Islet of Langerhans (tissue), 1 donor: ENCODE measurements around the gene SLC45A3.
"Not testable (repeated sequence)": the region's sequence is repeated elsewhere in the genome, so short reads cannot be mapped to it uniquely, and the experiment has no call there.

ENCODE experiments used
- FAIRE-seq: peaks from one replicate; lab custom pipeline; 2011; peaks lifted over from hg19 to GRCh38; lab: Jason Lieb, UNC

SLC45A3 gene

DNA sequence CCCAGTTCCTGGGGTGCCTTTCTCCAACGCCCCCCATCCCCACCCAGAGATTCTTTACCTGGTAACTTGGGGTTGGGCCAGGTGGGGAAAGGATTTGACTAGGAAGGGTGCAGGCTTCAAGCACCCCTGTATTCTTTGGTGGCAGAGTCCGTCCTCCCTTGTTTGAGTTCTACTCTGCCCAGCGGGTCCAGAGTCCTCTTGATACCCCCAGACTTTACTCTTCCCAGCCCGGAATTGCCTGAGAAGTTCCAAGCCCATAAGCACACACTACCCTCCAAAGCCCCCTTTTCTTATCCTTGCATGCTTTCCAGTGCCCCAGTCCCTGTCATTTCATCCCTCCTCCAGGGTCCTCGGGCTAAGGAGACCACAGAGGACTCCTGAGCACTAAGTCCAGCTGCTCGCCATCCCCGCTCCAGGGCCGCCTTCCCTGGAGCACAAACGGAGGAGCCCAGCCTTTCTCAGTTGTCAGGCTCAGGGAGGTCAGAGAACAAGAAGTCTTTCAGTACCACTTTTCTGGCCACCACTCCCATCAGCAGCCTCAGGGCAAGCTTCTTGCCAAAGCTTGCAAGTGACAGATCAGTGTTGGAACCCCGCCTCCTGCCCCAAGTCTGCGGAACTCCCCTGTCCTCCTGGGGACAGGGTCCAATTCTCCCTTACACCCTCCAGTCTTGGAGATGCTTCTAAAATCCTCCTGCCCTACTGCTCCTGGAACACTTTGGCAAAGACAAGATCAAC is 12.2 kb downstream of the SLC45A3 start:
- no peak for FAIRE-seq

DNA sequence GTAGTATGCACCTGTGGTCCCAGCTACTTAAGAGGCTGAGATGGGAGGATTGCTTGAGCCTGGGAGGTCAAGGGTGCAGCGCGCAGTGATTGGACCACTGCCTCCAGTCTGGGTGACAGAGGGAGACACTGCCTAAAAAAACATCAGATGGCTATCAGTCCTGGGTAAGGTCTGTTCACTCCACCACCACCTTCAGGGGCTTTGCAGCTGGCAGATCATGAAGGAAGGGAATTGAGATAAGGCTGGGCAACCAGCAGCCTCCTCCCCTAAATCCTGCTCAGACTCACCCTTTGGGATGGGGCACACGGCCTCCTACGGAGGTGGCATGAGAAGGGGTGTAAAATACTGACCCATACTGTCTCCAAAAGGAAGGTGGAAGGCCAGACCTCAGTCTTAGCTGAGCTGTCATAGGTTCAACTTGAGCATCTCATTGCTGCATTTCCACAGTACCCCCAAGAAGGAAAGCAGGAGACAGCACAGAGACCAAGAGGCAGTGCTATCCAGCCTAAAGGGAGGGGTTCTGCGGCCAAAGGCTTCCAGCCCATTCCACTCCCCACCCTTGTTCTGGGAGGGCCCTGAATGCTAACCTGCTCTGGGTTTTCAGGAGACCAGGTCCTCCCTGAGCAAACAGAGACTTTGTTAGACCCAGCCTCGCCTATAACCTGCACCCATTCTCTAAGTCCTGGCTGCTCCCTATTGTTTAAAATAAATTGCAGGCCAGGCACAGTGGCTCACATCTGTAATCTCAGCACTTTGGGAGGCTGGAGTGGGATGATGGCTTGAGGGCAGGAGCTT is 13.7 kb downstream of the SLC45A3 start:
- no peak for FAIRE-seq

DNA sequence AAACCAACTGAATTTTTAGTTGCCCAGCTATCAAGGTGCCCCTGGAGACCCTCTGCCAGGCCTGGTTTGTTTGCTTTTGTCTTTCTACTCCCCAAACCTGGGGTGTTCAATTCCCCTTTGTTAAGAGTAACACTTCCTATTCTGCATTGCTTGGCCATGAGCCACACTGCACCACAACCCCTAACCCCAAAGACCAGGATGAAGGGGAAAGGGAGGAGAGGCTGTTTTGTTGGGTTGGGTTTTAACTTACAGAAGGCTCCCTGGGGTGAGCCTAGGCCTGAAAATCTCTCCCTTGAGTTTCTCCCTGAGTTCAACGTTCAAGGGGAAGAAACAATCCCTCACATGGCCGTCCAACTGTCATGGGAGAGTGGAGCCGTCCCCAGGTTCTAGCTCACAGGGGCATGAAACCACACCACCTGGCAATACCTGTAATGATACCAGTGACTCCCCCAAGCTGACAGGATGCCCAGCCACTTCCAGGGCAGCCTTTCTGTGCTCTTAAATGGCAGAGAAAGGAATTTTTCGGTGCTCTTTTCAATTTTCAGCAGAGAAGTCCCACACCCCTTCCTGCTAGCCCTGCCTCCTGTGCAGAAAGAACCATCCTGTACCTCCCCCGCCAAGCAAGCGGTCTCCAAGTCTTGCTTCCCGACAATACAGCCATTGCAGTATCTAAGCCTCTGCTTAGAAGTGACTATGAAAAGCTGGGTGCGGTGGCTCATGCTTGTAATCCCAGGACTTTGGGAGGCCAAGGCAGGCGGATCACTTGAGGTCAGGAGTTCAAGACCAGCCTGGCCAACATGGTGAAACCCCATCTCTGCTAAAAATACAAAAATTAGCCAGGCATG is 14.9 kb downstream of the SLC45A3 start:
- no peak for FAIRE-seq

DNA sequence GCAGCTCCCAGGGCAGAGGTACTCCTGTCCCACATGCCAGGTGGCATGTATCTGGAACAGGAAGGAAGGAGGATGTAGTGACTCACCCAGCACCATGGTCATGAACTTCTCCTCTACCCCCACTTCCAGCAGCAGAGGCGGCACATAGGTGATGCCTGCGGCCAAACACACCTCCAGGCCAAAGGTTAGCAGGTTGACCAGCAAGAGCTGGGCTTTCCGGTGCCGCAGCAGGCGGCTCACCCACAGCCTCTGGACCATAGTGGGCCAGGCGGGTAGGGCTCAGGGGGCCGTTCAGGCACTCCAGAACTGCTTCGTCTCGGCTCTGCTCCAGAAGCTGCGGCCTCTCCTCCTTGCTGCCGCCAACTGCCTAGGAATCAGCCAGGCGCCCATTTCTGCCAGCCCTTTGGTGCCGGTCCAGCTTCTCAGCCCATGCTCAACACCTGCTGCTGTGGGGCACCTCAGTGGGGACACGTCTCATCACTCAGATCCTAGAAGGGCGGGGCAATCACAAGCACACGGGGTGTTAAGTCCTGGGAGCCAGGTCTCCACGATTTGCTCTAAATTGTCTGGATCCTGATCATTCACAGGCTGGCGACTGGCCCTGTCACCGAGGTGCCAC is 15.8 kb downstream of the SLC45A3 start:
- FAIRE-seq = peak; percentile 51

GRCh38 chr1:205663286-205663936 is 16.9 kb downstream of the SLC45A3 start:
- FAIRE-seq = no peak

GRCh38 chr1:205662791-205663190 is 17.5 kb downstream of the SLC45A3 start:
- no peak for FAIRE-seq

DNA sequence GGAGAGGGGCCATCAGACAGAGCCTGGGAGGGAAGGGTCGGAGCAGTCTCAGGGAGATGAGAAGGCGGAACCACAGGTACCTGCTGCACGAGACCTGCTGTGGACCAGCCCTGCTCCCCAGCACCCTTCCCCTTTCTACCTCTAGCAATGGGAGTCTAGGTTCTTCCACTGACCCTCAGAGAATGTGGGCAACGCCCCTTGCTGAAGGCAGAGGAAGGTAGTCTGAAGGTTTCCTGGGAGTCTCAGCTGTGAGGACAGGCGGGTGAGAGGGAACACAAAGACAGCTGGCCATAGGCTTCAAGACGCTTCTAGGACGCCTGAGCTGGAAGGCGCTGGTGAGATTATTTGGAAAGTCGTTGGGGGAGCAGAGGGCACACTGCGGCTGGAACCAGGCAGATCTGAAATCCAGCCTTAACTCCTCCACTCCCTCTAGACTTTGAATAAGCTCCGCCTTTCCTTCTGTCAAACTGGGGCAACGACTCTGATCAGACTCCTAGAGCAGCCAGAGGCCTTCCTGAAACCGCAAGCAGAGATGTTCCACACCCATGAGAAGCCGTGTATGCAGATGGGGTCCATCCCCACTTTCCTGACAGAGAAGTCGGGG is 18.1 kb downstream of the SLC45A3 start:
- no peak for FAIRE-seq

GRCh38 chr1:205661429-205662134 is 18.7 kb downstream of the SLC45A3 start:
- no peak for FAIRE-seq

DNA sequence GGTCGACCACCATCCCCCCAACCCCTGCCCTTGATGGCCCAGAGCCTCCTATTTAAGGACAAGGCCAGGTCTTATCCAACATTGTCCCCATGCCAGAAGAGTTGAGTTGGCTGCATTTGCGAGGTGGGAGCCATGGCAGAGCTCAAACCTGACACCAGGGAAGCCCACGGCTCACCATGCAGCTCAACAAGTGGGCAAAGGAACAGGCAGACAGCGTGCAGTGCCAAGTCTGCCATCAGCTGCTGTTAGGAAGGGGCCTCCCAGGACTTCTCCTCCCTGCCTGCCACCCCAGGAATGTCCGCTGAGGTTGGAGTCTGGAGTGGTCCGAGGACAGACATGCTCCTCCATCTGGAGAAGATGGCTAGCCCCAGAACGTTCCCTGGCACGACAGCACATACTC is 19.9 kb downstream of the SLC45A3 start:
- FAIRE-seq = no peak

DNA sequence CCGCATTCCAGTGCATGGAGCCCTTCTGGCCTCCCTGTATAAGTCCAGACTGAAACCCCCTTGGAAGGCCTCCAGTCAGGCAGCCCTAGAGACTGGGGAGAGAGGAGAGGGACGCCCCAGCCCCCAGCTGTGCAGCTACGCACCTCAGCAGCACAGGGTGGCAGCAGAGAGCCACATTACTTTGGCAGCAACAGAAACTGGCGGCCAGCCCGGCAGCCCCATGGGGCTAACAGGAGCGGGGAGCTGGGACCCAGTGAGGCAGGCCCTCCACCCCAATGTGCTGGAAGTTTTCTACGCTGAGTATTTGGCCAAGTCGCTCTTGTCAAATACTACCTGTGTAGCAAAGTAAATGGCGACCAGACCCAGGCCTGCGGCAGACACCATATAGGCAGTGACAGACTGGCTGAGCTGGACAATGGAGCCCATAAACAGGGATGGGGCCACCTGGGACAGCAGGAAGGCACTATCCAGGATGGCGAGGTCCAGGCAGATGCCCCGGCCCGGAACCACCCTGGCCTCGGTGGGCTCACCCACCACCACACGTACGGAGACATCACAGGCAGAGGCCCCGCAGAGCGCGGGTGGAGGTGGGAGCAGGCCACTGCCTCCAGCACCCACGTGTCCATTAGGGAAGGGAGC is 21.2 kb downstream of the SLC45A3 start:
- FAIRE-seq = no peak

GRCh38 chr1:205656236-205656635 is 24.1 kb downstream of the SLC45A3 start:
- no peak for FAIRE-seq

DNA sequence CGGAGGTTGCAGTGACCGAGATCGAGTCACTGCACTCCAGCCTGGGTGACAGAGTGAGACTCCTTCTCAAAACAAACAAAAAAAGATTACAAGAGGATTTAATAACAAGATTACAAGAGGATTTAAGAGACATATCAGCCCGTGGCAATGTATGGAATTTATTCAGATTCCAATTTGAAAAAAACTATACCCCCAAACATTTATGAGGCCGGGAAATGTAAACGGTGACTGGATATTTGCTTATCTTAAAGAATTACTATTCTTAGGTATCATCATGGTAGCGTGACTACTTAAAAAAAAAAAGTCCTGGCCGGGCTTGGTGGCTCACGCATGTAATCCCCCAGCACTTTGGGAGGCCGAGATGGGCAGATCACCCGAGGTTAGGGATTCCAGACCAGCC is 27.3 kb downstream of the SLC45A3 start:
- FAIRE-seq = no peak

GRCh38 chr1:205650241-205650640 is 30.1 kb downstream of the SLC45A3 start:
- no peak for FAIRE-seq

GRCh38 chr1:205645519-205645918 is 34.8 kb downstream of the SLC45A3 start:
- FAIRE-seq = no peak

DNA sequence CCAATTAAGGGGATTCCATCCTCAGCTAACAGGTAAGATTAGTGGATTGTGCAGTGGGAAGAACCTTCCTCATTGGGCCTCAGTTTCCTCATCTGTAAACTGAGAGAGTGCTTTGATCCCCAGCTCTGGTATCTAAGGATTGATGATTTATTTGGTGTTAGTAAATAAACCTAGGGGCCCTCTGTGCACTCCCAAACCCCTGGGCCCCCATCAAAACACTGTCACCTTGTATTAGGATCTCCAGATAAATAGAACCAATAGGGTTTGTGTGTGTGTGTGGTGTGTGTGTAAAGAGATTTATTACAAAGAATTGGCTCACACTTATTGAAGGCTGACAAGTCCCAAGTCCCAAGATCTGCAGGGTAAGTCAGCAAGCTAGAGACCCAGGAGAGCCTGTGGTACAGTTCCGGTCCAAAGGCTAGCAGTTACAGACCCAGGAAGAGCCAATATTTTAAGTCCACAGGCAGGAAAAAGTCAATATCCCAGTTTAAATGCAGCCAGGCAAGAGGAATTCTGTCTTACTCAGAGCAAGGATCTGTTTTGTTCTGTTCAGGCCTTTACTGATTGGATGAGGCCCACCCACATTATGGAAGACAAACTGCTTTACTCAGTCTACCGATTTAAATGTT is 37.5 kb downstream of the SLC45A3 start:
- FAIRE-seq = no peak

- FAIRE-seq = no peak
Observed at GRCh38 chr1:205639567-205639966, 40.7 kb downstream of the SLC45A3 start.

DNA sequence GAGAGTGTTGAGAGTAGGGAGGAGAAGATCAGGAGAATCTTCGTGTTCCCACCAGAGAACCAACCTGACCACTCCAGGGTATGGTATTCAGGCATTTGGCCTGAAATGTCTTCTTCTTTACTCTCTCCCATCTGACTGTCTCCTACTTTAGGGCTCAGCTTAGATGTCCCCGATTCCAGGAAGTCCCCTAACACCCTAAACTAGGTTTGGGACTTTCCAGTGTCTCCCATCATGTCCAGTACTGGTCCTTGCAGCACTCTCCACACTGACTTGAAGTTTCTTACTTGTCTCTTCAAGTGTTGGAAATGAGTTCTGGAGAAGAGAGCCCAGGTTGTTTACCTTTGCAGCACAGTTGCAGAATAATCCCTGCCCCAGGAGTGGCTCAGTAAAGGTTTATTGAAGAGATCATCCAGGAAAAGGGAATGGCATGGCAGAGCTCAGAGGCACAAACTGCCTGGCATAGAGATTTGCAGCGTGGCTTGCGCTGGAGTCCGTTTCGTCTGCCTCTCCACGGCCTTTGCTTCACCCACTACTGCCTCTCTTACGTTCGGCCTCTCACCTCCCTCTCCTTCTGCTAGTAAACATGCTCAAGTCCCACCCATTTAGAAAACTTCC is 42.3 kb downstream of the SLC45A3 start:
- no peak for FAIRE-seq

DNA sequence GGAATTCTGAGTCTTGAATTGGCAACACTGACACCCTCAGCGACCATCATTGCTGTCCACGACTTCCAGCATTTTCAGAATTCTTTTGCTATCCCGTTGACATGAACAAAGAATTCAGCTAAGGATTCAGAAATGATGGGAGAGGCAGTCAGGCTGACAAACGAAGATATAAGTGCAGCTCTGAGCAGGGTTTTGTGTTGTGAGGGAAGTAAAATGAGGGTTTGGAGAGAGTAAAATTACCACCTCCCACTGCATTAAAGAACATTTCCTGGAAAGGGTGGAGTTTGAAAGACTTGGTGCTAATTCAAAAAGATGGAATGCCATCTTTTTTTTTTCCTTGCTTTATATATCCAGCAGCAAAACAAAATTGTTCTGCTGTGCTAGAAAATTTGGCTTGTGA is 43.6 kb downstream of the SLC45A3 start:
- FAIRE-seq = no peak

- not testable (repeated sequence) for FAIRE-seq
Observed at GRCh38 chr1:205636138-205636530, 44.2 kb downstream of the SLC45A3 start.
